ENCODE data around the gene ZNF385A. TPM values are rescaled to one million over a fixed set of nuclear protein-coding genes. Genes with fewer than 3 reads are reported as not detected.
A peak's percentile ranks its signal among the peaks of the same experiment; 100 is the strongest.

The ZNF385A gene
- total and polyA plus RNA-seq, 9 of the 15 experiments (the other 6 are each of a cell fraction or from before 2014, with no cell fraction given) = 1.0 to 111 (median 7.7) TPM

DNA sequence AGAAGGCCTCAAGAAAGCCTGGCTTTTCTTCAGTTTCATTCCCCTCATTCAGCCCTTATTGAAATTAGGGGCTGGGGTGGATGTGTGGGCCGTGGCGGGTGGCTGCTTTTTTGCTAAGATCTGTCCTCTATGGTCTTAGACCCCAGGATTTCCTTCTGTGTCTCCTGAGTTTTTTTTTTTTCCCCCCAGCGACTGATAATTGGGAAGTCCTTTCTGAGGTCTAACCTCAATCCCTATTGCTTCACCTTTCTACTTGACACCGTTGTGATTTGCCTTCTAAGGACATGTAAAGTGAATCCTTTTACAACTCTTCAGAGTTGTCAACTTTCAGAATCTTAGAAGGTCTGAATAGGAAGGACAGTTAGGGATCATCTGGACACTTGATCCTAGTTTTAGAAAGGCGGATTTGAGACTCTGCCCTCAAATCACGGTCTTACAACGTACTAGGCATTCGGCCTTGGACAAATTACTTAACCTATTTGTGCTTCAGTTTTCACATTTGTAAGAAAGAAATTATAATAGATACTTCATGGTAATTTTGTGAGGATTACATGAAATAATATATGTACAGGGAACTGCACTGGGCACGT is 24.7 kb downstream of the ZNF385A start (continued):
- TF ChIP-seq, protein P1, sequence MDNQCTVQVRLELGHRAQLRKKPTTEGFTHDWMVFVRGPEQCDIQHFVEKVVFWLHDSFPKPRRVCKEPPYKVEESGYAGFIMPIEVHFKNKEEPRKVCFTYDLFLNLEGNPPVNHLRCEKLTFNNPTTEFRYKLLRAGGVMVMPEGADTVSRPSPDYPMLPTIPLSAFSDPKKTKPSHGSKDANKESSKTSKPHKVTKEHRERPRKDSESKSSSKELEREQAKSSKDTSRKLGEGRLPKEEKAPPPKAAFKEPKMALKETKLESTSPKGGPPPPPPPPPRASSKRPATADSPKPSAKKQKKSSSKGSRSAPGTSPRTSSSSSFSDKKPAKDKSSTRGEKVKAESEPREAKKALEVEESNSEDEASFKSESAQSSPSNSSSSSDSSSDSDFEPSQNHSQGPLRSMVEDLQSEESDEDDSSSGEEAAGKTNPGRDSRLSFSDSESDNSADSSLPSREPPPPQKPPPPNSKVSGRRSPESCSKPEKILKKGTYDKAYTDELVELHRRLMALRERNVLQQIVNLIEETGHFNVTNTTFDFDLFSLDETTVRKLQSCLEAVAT (IDR thresholded peaks at IDR 0.05) = peak in 1 of 2 experiments; percentile 13; a peak in 1 of 4 replicates
- TF ChIP-seq SMARCA5 (IDR thresholded peaks at IDR 0.05) (peak; percentile 98), SUPT5H (IDR thresholded peaks at IDR 0.05) (no peak; the same call in 1 of the 2 replicates), DMBX1 (CRISPR knock-in tag; IDR thresholded peaks at IDR 0.05; ENCODE audit: borderline replicate concordance) (peak; percentile 36; the same call in 1 of the 2 replicates), HNRNPH1 (optimal IDR thresholded peaks at IDR 0.05; ENCODE audit: low read depth, low read length) (no peak), ZBTB33 (CRISPR knock-in tag; IDR thresholded peaks at IDR 0.05) (0 out of 2 replicates have a peak, but pooled peaks have one; percentile 6), SMARCB1 (IDR thresholded peaks at IDR 0.05; ENCODE audit: insufficient read length, low read depth) (no peak), MCM3 (IDR thresholded peaks at IDR 0.05) (no peak), NKRF (IDR thresholded peaks at IDR 0.05; ENCODE audit: borderline replicate concordance) (peak; percentile 37; the same call in 1 of the 2 replicates), RFX1 (IDR thresholded peaks at IDR 0.05) (no peak), ZNF121 (CRISPR knock-in tag; conservative IDR thresholded peaks at IDR 0.05) (no peak)
- TF ChIP-seq, protein P2, sequence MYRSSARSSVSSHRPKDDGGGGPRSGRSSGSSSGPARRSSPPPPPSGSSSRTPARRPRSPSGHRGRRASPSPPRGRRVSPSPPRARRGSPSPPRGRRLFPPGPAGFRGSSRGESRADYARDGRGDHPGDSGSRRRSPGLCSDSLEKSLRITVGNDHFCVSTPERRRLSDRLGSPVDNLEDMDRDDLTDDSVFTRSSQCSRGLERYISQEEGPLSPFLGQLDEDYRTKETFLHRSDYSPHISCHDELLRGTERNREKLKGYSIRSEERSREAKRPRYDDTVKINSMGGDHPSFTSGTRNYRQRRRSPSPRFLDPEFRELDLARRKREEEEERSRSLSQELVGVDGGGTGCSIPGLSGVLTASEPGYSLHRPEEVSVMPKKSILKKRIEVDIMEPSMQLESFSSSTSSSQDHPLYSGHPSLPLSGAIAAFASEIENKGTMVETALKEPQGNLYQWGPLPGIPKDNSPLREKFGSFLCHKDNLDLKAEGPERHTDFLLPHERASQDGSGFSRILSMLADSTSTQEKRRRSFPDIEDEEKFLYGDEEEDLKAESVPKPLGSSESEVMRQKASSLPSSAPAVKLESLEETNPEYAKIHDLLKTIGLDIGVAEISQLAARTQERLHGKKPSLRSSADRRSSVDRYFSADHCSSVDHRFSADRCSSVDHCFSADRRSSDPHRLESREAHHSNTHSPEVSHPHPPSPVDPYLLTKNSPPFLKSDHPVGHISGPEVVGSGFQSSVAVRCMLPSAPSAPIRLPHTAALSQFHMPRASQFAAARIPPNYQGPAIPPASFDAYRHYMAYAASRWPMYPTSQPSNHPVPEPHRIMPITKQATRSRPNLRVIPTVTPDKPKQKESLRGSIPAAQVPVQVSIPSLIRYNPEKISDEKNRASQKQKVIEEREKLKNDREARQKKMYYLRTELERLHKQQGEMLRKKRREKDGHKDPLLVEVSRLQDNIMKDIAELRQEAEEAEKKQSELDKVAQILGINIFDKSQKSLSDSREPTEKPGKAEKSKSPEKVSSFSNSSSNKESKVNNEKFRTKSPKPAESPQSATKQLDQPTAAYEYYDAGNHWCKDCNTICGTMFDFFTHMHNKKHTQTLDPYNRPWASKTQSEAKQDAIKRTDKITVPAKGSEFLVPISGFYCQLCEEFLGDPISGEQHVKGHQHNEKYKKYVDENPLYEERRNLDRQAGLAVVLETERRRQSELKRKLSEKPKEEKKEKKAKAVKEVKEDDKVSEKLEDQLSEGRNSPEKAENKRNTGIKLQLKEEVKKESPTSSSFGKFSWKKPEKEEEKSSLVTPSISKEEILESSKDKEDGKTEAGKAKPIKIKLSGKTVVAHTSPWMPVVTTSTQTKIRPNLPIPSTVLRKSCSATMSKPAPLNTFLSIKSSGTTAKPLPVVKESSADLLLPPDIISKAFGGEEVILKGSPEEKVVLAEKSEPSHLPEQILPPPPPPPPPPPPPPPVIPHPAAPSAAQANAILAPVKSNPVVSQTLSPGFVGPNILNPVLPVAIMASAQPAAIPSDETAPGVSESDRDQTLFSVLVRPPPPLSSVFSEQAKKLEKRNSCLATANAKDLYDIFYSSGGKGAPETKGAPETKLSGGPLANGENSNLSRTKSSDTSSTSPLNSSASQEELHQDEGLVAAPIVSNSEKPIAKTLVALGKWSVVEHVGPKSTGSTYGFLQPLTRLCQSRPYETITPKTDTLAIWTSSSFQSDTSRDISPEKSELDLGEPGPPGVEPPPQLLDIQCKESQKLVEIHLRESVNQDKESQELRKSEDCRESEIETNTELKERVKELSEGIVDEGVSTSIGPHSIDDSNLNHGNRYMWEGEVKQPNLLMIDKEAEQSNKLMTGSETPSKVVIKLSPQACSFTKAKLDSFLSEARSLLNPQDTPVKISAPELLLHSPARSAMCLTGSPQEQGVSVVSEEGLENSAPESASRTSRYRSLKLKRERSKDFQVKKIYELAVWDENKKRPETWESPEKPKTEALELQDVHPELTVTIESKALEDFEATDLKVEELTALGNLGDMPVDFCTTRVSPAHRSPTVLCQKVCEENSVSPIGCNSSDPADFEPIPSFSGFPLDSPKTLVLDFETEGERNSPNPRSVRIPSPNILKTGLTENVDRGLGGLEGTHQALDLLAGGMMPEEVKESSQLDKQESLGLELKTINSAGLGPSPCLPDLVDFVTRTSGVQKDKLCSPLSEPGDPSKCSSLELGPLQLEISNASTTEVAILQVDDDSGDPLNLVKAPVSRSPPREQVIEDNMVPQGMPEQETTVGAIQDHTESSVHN (IDR thresholded peaks at IDR 0.05; ENCODE audit: borderline replicate concordance in 1 of 2, low read depth in 1 of 2) = no peak
- TF ChIP-seq, protein P3, sequence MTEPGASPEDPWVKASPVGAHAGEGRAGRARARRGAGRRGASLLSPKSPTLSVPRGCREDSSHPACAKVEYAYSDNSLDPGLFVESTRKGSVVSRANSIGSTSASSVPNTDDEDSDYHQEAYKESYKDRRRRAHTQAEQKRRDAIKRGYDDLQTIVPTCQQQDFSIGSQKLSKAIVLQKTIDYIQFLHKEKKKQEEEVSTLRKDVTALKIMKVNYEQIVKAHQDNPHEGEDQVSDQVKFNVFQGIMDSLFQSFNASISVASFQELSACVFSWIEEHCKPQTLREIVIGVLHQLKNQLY (CRISPR knock-in tag; conservative IDR thresholded peaks at IDR 0.05) = no peak
